GM12878 (cell line): ENCODE measurements around the gene NFAM1. TPM values are rescaled to one million over a fixed set of nuclear protein-coding genes. Genes with fewer than 3 reads are reported as not detected.

ENCODE experiments used
- ATAC-seq: fragments of 200-7000 bp; cut with Tn5 transposase; 3 replicates; pipeline ENCODE4 v1.9.1; 2020; ENCODE audit warnings: mild to moderate bottlenecking, moderate library complexity
- BruUV-seq: library from RNA; stranded (reverse); fragments of 400-500 nt; replicated peaks from 2 replicates; lab custom pipeline; 2021; lab: Mats Ljungman, UMichigan
- CTCF ChIA-PET: fragments of 300-600 bp; sonication (Branson Sonifier 250); formaldehyde crosslinking; extraction: SDS; loops from one replicate; lab custom pipeline; 2021; ENCODE audit warnings: inconsistent platforms; lab: Yijun Ruan, JAX
- POLR2A ChIA-PET: fragments of 350-600 bp; formaldehyde crosslinking; extraction: SDS; loops from one replicate; lab custom pipeline; 2021; ENCODE audit warnings: inconsistent platforms; lab: Charles Lee
- RAD21 ChIA-PET: fragments of 300-600 bp; sonication (Branson Sonifier 250); formaldehyde crosslinking; loops from one replicate; lab custom pipeline; 2023; ENCODE audit warnings: antibody characterized with exemption; ENCODE audit not compliant: unreplicated experiment; lab: Charles Lee
- SMC1A ChIA-PET: fragments of 300-600 bp; sonication (Branson Sonifier 250); formaldehyde crosslinking; loops from one replicate; lab custom pipeline; 2023; ENCODE audit not compliant: unreplicated experiment, uncharacterized antibody; lab: Charles Lee
- DNase-seq: peaks from one replicate; pipeline ENCODE4 v3.0.0-alpha.2; 2011; ENCODE audit warnings: low read depth, low spot score
- FAIRE-seq: peaks from 3 replicates; lab custom pipeline; 2011; peaks lifted over from hg19 to GRCh38; lab: Jason Lieb, UNC
- H2AFZ ChIP-seq: 2 replicates; pipeline ENCODE4 v1.6.0; 2011; ENCODE audit warnings: low read depth, low read length, control low read depth; ENCODE audit not compliant: control insufficient read depth
- H3K27ac ChIP-seq: 2 replicates; pipeline ENCODE4 v1.5.1; 2011; ENCODE audit warnings: control low read depth; ENCODE audit not compliant: control insufficient read depth, insufficient read depth
- H3K27me3 ChIP-seq, 2 experiments: replicated peaks in 1 of 2; 2 replicates each; pipeline versions ENCODE4 v1.6.0 to v1.6.1; 2011; ENCODE audit warnings: low read length in 1 of 2; ENCODE audit not compliant: control insufficient read depth in 2 of 2, insufficient read depth in 2 of 2
- H3K36me3 ChIP-seq, 2 experiments: 2 replicates each; pipeline ENCODE4 v1.5.1; 2011; ENCODE audit warnings: low read length in 1 of 2; ENCODE audit not compliant: control insufficient read depth in 2 of 2, insufficient read depth in 2 of 2
- H3K4me1 ChIP-seq: 2 replicates; pipeline ENCODE4 v1.6.1; 2011; ENCODE audit warnings: mild to moderate bottlenecking, low read length, moderate library complexity, mixed read lengths; ENCODE audit not compliant: control insufficient read depth, insufficient read depth
- H3K4me2 ChIP-seq: 2 replicates; pipeline ENCODE4 v1.6.0; 2011; ENCODE audit warnings: control low read depth; ENCODE audit not compliant: control insufficient read depth, insufficient read depth
- H3K4me3 ChIP-seq: fragments of 200-600 bp; sonication (generic); 2 replicates; pipeline ENCODE4 v1.5.1; 2016
- H3K79me2 ChIP-seq: 2 replicates; pipeline ENCODE4 v1.6.0; 2011; ENCODE audit warnings: low read length; ENCODE audit not compliant: control insufficient read depth, insufficient read depth
- H3K9ac ChIP-seq: 2 replicates; pipeline ENCODE4 v1.8.0; 2011; ENCODE audit warnings: low read length, control low read depth, mixed read lengths; ENCODE audit not compliant: control insufficient read depth, insufficient read depth
- H3K9me3 ChIP-seq: replicated peaks from 3 replicates; pipeline ENCODE4 v1.5.1; 2011; ENCODE audit warnings: mild to moderate bottlenecking, low read length; ENCODE audit not compliant: control insufficient read depth, insufficient read depth
- H4K20me1 ChIP-seq: 2 replicates; pipeline ENCODE4 v1.6.0; 2011; ENCODE audit not compliant: control insufficient read depth, insufficient read depth
- BACH1 ChIP-seq: fragments of 450-650 bp; IDR thresholded peaks from 2 replicates; pipeline ENCODE4 v1.6.1; 2017; ENCODE audit warnings: mild to moderate bottlenecking, borderline replicate concordance
- CREB1 ChIP-seq: IDR thresholded peaks from 2 replicates; pipeline ENCODE4 v1.6.1; 2012; ENCODE audit warnings: low read depth, mild to moderate bottlenecking, inconsistent platforms
- E2F8 ChIP-seq: fragments of 450-650 bp; IDR thresholded peaks from 2 replicates; pipeline ENCODE4 v1.6.1; 2018; ENCODE audit warnings: mild to moderate bottlenecking, low read depth, moderate library complexity; ENCODE audit not compliant: partially characterized antibody
- ESRRA ChIP-seq: IDR thresholded peaks from 2 replicates; pipeline ENCODE4 v1.6.1; 2012; ENCODE audit warnings: mild to moderate bottlenecking, low read length, improper control_type of control experiment
- JUNB ChIP-seq: IDR thresholded peaks from 2 replicates; pipeline ENCODE4 v1.6.1; 2016; ENCODE audit warnings: antibody characterized with exemption, mild to moderate bottlenecking
- KAT2A ChIP-seq: conservative IDR thresholded peaks from 2 replicates; pipeline ENCODE4 v1.6.1; 2011; ENCODE audit warnings: low read depth, low read length; ENCODE audit not compliant: control insufficient read depth
- MEF2A ChIP-seq: IDR thresholded peaks from 2 replicates; pipeline ENCODE4 v1.6.1; 2011; ENCODE audit warnings: low read depth, mild to moderate bottlenecking, low read length, moderate library complexity; ENCODE audit not compliant: insufficient read depth
- MYB ChIP-seq: fragments of 150-350 bp; IDR thresholded peaks from 2 replicates; pipeline ENCODE4 v1.6.1; 2014; ENCODE audit warnings: mild to moderate bottlenecking, low read depth, low read length, borderline replicate concordance
- PBX3 ChIP-seq: IDR thresholded peaks from 2 replicates; pipeline ENCODE4 v1.6.1; 2011; ENCODE audit warnings: mild to moderate bottlenecking, low read depth, low read length, moderate library complexity; ENCODE audit not compliant: insufficient replicate concordance
- PKNOX1 ChIP-seq: fragments of 450-650 bp; IDR thresholded peaks from 2 replicates; pipeline ENCODE4 v1.6.1; 2016; ENCODE audit warnings: mild to moderate bottlenecking
- SMAD5 ChIP-seq: IDR thresholded peaks from 2 replicates; pipeline ENCODE4 v1.6.1; 2016; ENCODE audit warnings: antibody characterized with exemption, low read depth
- TCF12 ChIP-seq: IDR thresholded peaks from 2 replicates; pipeline ENCODE4 v1.6.1; 2011; ENCODE audit warnings: low read depth, mild to moderate bottlenecking, low read length
- ZNF24 ChIP-seq: fragments of 450-650 bp; IDR thresholded peaks from 2 replicates; pipeline ENCODE4 v1.6.1; 2017; ENCODE audit warnings: antibody characterized with exemption, mild to moderate bottlenecking
- WGBS: methylation state at CpG from one replicate; pipeline ENCODE4 v1.1.6; 2016; ENCODE audit warnings: low lambda C conversion rate; ENCODE audit not compliant: insufficient replicate concordance, insufficient coverage; ENCODE audit errors: missing lambda C conversion rate; 5-methylcytosine and 5-hydroxymethylcytosine counted together
- in situ Hi-C: fragments of 300-500 bp; cut with MboI; formaldehyde crosslinking; loops from 9 replicates; pipeline ENCODE4 v1.14.3; 2018; ENCODE audit warnings: mixed read lengths
- intact Hi-C: fragments of 100-400 bp; cut with micrococcal nuclease; formaldehyde crosslinking; loops from one replicate; pipeline ENCODE4 v1.14.2; 2022; ENCODE audit not compliant: unreplicated experiment
- polyA plus RNA-seq, 11 experiments: library from polyadenylated mRNA; depleted of rRNA in 4 of 11; unstranded in 6 of 11; stranded (reverse) in 5 of 11; fragments of >200 nt; fragmentation: Nextera tagmentation in 4 of 11; fragmentation: Illumina TruSeq in 1 of 11; extraction: Ambion mirVana in 4 of 11; extraction: Trizol in 1 of 11; gene quantifications; 1 replicate in 1 of 11; 2 replicates in 10 of 11; pipeline versions ENCODE4 v1.2.1 to v1.2.3, GENCODE V29; 2011 to 2016; ENCODE audit warnings: inconsistent platforms in 2 of 11, missing spikeins in 2 of 11, low read depth in 1 of 11
- total RNA-seq, 4 experiments: library from RNA; depleted of rRNA in 3 of 4; stranded (reverse); fragments of >200 nt in 3 of 4; fragmentation: Illumina TruSeq in 1 of 4; extraction: Trizol in 1 of 4; gene quantifications; 2 replicates each; pipeline versions ENCODE4 v1.2.1 to v1.2.3, GENCODE V29; 2013 to 2021

The NFAM1 gene
- total and polyA plus RNA-seq, 10 of the 15 experiments (the other 5 are each of a cell fraction or from before 2014, with no cell fraction given): 0.13 to 1.3 (median 0.24) TPM; not detected in 3

- BruUV-seq: no TSS peak
- Histone ChIP-seq H4K20me1 (no peaks in the 10 kb centered on the region), H3K27ac (no peak overlapping the region), H3K4me1 (no peaks in the 10 kb centered on the region), H3K36me3 (no peaks in the 10 kb centered on the region), H3K79me2 (no peaks in the 10 kb centered on the region), H3K4me3 (no peak overlapping the region), H3K9ac (no peak overlapping the region), H2AFZ (no peak overlapping the region), H3K9me3 (no peaks in the 10 kb centered on the region), H3K4me2 (no peak overlapping the region), H3K27me3 (peaks cover 1 to 10% of the 10 kb centered on the region in 2 experiments; a peak in 3 of 4 replicates)
- WGBS: 28% methylated on average over 20 of the region's 22 CpGs
- in situ Hi-C loops: no loop called here
- FAIRE-seq: no peak
- ChIA-PET RAD21 (no interaction called here), SMC1A (no interaction called here), CTCF (no interaction called here), POLR2A (interaction anchor here (0.6 kb wide), 1 partner anchor 99 kb away, joined by 5 read pairs; no protein-coding TSS in a partner anchor)
- ATAC-seq: no peak
- TF ChIP-seq TCF12 (no peak), ESRRA (no peak), PBX3 (no peak)
- intact Hi-C loops: no loop called here
- DNase-seq: no peak
Measured at GRCh38 chr22:42343121-42343454, 89.1 kb downstream of the NFAM1 start.

- CTCF ChIA-PET: no interaction called here
- DNase-seq (no peak), ATAC-seq (no peak), FAIRE-seq (no peak)
- Histone ChIP-seq H3K9me3 (no peaks in the 10 kb centered on the region), H4K20me1 (no peaks in the 10 kb centered on the region), H2AFZ (no peak overlapping the region), H3K27me3 (peaks cover 1 to 10% of the 10 kb centered on the region in 2 experiments; a peak in 3 of 4 replicates), H3K4me3 (no peak overlapping the region), H3K4me2 (no peak overlapping the region), H3K79me2 (no peaks in the 10 kb centered on the region), H3K36me3 (no peaks in the 10 kb centered on the region), H3K9ac (no peak overlapping the region), H3K4me1 (no peaks in the 10 kb centered on the region), H3K27ac (no peak overlapping the region)
- in situ Hi-C loops (no loop called here), intact Hi-C loops (no loop called here)
- RAD21 ChIA-PET: no interaction called here
- POLR2A ChIA-PET: interaction anchor here (0.6 kb wide), 2 partner anchors 24 to 99 kb away, joined by 5 to 6 read pairs; no protein-coding TSS in a partner anchor
- SMC1A ChIA-PET: no interaction called here
- 53% methylated on average over 11 of the region's 11 CpGs for WGBS
- no TSS peak for BruUV-seq
- TF ChIP-seq ZNF24 (no peak), MEF2A (no peak), PKNOX1 (no peak), CREB1 (no peak), MYB (no peak), JUNB (no peak), BACH1 (no peak), SMAD5 (no peak), KAT2A (no peak), E2F8 (no peak)
Measured at GRCh38 chr22:42342426-42343120, 89.6 kb downstream of the NFAM1 start.
